Measurements from ENCODE around the gene C12orf56. TPM values are rescaled to one million over a fixed set of nuclear protein-coding genes. Genes with fewer than 3 reads are reported as not detected.
A peak's percentile ranks its signal among the peaks of the same experiment; 100 is the strongest.

The C12orf56 gene
- total RNA-seq, 1 donor: 0.86 TPM

GRCh38 chr12:64304571-64304970 is 86.0 kb downstream of the C12orf56 start:
- no peak overlapping the region for H3K4me3 ChIP-seq (ENCODE audit: low read depth, low read length)
- TF ChIP-seq, protein P1, sequence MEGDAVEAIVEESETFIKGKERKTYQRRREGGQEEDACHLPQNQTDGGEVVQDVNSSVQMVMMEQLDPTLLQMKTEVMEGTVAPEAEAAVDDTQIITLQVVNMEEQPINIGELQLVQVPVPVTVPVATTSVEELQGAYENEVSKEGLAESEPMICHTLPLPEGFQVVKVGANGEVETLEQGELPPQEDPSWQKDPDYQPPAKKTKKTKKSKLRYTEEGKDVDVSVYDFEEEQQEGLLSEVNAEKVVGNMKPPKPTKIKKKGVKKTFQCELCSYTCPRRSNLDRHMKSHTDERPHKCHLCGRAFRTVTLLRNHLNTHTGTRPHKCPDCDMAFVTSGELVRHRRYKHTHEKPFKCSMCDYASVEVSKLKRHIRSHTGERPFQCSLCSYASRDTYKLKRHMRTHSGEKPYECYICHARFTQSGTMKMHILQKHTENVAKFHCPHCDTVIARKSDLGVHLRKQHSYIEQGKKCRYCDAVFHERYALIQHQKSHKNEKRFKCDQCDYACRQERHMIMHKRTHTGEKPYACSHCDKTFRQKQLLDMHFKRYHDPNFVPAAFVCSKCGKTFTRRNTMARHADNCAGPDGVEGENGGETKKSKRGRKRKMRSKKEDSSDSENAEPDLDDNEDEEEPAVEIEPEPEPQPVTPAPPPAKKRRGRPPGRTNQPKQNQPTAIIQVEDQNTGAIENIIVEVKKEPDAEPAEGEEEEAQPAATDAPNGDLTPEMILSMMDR (IDR thresholded peaks at IDR 0.05; ENCODE audit: insufficient read depth, low read depth, low read length): no peak
- DNase-seq (ENCODE audit: low read depth): no peak

GRCh38 chr12:64299628-64300027 is 90.9 kb downstream of the C12orf56 start:
- DNase-seq (ENCODE audit: low read depth): no peak
- H3K4me3 ChIP-seq (ENCODE audit: low read depth, low read length): no peak overlapping the region
- TF ChIP-seq, protein P1 (IDR thresholded peaks at IDR 0.05; ENCODE audit: insufficient read depth, low read depth, low read length): no peak

GRCh38 chr12:64296301-64296700 is 94.3 kb downstream of the C12orf56 start:
- TF ChIP-seq, protein P1 (IDR thresholded peaks at IDR 0.05; ENCODE audit: insufficient read depth, low read depth, low read length): no peak
- H3K4me3 ChIP-seq (ENCODE audit: low read depth, low read length): no peak overlapping the region
- DNase-seq (ENCODE audit: low read depth): no peak

- H3K4me3 ChIP-seq (ENCODE audit: low read depth, low read length): no peak overlapping the region
- DNase-seq (ENCODE audit: low read depth): no peak
- TF ChIP-seq, protein P1 (IDR thresholded peaks at IDR 0.05; ENCODE audit: insufficient read depth, low read depth, low read length): no peak
Observed at GRCh38 chr12:64293654-64294364, 96.7 kb downstream of the C12orf56 start.

- DNase-seq (ENCODE audit: low read depth): peak; percentile 3
- H3K4me3 ChIP-seq (ENCODE audit: low read depth, low read length): peak overlapping the region; percentile 37
Observed at GRCh38 chr12:64293174-64293573, 97.4 kb downstream of the C12orf56 start.

DNA sequence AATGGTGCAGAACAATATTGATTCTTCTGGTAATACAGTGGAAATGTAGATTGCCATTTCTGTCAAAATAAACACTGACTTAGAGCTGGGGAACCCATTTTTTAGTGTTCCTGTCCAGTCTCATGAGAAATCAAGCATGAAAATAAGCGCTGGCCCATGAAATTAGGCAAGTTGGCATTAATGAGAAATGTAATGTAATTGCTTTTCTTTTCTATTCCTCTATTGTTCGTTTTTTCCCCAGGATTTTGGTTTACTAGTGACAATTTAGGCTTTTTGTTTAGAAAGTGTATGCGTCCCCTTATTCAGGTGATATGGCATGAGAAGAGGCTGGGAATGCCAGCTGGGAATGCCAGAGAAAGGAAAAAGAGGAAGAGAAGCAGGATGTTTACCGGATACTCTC is 104.0 kb downstream of the C12orf56 start:
- no peak overlapping the region for H3K4me3 ChIP-seq (ENCODE audit: low read depth, low read length)
- TF ChIP-seq, protein P1 (IDR thresholded peaks at IDR 0.05; ENCODE audit: insufficient read depth, low read depth, low read length): no peak
- DNase-seq (ENCODE audit: low read depth): no peak

- H3K4me3 ChIP-seq (ENCODE audit: low read depth, low read length): no peak overlapping the region
- TF ChIP-seq, protein P1 (IDR thresholded peaks at IDR 0.05; ENCODE audit: insufficient read depth, low read depth, low read length): no peak
- no peak for DNase-seq (ENCODE audit: low read depth)
Observed at GRCh38 chr12:64284256-64284655, 106.3 kb downstream of the C12orf56 start.
